HEK293T (cell line): Measurements from ENCODE around the gene NID2.

Source experiments
- BHLHE40 ChIP-seq: fragments of 450-650 bp; IDR thresholded peaks from 2 replicates; pipeline ENCODE4 v1.6.1; 2016; ENCODE audit warnings: mild to moderate bottlenecking, moderate library complexity, borderline replicate concordance
- FOXK2 ChIP-seq: fragments of 450-650 bp; IDR thresholded peaks from 2 replicates; pipeline ENCODE4 v1.6.1; 2016; ENCODE audit warnings: mild to moderate bottlenecking
- NFRKB ChIP-seq: fragments of 450-650 bp; IDR thresholded peaks from 2 replicates; pipeline ENCODE4 v1.6.1; 2016; ENCODE audit warnings: mild to moderate bottlenecking, moderate library complexity
- PKNOX1 ChIP-seq: fragments of 450-650 bp; IDR thresholded peaks from 2 replicates; pipeline ENCODE4 v1.6.1; 2016
- SP1 ChIP-seq: fragments of 450-650 bp; IDR thresholded peaks from 2 replicates; pipeline ENCODE4 v1.6.1; 2017
- SUZ12 ChIP-seq: fragments of 450-650 bp; IDR thresholded peaks from 2 replicates; pipeline ENCODE4 v1.6.1; 2016; ENCODE audit warnings: mild to moderate bottlenecking

- TF ChIP-seq BHLHE40 (no peak), NFRKB (no peak), PKNOX1 (no peak), FOXK2 (no peak), SP1 (no peak), SUZ12 (no peak)
These were observed 10.5 kb downstream of the NID2 start for GRCh38 chr14:52058341-52058740.
